Hypothalamus (tissue), 51 donors: Measurements from ENCODE around the gene TMEM244.
"Not testable (repeated sequence)": the region's sequence is repeated elsewhere in the genome, so short reads cannot be mapped to it uniquely, and the experiment has no call there.

ENCODE experiments used
- DNase-seq, 51 donors: peaks; one replicate each; lab custom pipeline; 2025; lab: John Stamatoyannopoulos, UW

Gene TMEM244

DNA sequence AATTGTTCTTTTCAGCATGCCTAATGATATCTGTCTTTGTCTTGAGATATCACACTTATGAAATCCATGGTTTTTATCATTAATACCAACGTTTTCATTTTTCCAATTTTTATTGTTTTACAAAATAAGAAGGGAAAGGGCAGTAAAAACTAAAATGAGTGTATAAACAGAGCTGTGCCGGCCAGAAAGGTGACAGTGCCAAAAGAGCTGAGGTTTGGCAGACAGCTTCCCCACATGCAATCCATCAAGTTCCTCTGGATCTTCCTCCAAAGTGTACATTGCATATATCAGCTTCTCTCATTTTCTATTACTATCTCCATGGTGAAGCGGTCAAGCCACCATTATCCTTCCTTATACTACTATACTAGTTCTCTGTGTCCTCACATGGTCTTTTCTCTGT lies 10.1 kb upstream of the TMEM244 start:
- no peak for DNase-seq

DNA sequence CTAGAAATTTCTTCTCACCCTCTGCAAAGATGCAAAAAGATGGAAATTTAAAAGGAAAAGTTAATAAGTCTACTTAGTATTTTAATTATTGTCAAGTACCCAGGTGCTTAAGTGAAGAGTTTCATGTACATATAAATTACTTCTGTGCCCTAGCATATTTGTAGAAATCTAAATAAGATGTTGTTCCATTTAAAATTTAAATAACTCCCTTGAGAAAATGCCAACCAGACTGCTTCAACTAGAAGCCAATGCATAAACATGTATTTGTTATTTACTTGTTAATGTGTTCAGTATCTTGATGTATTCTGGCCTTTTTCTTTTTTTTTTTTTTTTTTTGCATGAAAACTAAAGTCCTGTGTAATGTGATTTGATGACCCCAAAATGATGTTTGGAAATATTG lies 6.3 kb upstream of the TMEM244 start:
- no peak for DNase-seq

DNA sequence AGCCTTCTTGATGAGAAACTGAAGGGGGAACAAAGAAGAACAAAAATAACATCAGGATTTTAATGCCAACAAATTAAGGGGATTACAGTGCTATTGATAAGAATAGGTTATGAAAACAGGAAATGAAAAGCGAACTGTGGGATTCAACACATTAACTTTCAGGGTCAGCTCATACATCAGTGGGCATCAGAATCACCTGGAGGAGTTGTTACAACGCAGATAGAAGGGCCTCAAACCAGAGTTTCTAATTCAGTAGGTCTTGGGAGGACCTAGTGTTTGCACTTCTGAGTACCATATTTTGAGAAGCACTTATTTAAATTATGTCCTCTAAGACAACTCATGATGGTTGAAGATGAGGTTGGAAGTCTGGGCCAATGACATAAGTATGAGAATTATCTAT lies 5.6 kb upstream of the TMEM244 start:
- peak in 2 of 51 donors; percentile 3 to 54 for DNase-seq

DNA sequence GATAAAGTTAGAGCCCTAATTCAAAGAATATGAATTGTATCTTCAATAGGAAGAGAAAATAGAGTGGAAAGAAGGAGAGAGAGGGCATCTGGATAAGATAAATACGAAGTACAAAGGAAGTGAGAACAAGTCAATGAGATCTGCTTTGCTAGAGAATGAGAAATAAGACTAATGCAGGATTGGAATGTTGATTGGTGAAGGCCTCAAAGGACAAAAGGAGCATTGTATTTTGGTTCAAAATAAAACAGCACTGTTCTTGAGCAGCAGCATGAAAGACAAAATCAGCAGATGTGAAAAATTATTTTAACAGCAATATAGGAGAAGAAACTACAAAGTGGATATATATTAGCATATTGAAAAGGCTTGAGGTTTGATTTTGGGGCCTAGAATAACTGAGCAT lies 5.1 kb upstream of the TMEM244 start:
- peak in 1 of 51 donors; percentile 48 for DNase-seq

DNA sequence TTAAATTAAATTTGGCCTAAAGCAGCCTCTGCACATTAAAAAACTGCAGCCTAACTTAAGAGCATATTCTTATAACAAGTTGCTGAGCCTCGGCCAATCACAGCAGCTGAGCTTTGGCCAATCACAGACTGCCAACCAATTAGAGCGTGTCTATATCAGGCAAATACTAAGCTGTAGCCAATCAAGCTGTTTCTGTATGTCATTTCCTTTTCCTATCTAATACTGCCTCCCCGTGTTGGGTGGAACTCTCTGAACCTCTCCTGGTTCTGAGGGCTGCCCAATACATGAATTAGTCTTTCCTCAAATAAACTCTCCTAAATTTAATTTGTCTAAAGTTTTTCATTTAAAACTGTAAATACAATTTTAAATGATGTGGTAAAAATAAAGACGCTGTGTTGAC lies 3.9 kb upstream of the TMEM244 start:
- no peak for DNase-seq

DNA sequence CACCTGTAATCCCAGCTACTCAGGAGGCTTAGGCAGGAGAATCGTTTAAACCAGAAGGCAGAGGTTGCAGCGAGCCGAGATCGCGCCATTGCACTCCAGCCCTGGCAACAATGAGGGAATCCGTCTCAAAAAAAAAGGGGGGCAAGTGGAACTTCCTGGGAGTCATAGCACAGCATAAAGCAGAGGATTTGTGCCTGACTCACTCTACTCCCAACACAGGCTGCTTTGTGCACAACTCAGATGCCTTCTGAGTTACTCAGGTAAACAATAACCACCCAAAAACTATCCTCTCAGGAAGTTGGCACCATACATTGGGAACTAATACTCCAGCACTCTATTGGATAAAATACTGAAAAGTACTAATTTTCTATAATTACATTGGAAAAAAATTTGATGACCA lies 2.5 kb upstream of the TMEM244 start:
- DNase-seq, result no peak

DNA sequence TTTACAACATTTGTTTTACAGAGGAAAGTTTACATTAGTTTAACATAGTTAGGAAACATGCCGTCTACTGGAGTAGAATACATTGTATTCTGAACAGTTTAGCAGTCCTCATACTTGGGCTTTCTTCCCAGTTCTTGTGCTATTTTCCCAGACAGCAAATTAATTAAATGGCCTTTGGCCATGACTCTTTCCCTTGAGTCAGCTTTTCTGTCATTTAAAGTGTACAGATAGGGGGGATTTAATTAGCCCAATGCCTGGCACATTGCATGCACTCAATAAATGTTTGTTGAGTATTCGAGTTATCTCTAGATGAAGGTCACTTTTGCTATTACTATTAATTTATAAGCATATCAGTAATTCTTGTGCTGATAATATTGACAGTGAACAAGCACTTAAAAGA lies 1.6 kb downstream of the TMEM244 start:
- DNase-seq, result no peak

DNA sequence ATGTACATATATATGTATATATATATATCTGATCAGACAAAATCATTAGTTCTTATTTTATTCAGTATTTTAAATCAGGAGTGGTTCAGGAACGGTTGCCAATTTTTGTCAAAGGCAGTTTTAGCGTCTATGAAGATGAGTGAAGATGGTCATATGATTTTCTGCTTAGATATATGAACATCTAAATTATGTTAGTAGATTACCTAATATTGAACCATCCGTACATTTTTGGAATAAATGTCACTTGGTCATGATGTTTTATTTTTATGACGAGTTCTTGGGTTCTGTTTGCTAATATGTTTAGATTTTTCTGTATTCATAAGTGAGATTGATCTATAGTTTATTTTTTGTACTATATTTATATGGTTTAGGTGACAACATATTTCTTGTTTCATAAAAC lies 3.3 kb downstream of the TMEM244 start:
- no peak for DNase-seq

DNA sequence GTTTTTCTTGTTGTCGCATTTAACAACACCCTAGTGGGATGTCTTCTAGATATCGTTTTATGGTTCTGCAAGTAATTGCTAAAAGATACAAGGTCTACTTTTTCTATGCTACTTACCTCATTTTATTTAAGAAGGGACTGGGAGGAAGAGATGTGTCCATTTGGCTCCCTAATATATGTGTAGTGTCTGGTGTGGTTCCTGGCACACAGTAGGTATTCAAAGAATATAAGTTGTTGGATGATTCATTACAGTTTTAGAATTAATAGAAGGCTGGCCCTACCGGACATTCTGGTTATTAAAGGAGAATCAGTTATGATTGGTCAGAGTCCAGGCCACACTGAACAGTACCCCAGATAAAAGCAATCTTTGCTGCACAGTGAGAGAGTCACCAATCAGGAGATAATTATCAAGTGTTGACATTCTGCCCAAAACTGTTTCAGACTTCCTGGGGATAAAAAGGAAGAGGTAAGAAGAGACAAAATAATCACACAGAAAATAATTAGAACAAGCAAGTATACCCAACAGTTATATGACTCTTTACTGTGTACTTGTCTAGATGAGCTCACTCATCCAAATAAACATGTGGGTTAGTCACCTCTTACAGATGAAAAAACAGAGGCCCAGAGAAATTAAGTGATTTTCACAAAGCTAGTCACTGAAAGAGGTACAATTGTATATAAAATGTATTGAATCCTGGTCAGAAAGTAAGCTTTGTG lies 7.0 kb downstream of the TMEM244 start:
- no peak for DNase-seq

DNA sequence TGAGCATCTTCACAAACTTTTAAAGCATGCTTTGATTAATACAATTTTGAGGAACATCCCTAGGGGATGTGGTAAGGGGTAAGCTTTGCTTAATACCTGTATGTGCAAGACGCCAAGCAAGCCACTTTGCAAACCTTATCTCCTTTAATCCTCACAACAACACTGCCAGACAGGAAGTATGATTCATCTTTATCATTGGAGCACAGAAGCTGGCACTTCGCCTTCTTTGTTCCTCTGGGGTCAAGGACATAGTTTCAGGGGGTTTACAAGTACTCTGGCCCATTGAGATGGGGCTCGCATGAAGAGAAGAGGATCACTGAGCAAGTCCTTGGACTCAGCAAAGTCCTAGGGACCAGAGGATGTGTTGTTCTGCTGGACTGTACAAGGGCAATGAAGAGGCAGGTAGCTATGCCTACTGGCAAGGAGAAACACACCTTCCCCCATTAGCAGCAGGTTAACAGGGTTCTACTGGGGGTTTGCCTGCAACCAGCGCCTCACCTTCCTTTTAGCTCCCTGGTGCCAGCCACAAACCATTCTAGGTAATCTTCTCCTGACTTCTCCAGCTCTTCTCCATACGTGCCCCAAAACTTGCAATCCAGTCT lies 8.8 kb downstream of the TMEM244 start:
- DNase-seq, result no peak

DNA sequence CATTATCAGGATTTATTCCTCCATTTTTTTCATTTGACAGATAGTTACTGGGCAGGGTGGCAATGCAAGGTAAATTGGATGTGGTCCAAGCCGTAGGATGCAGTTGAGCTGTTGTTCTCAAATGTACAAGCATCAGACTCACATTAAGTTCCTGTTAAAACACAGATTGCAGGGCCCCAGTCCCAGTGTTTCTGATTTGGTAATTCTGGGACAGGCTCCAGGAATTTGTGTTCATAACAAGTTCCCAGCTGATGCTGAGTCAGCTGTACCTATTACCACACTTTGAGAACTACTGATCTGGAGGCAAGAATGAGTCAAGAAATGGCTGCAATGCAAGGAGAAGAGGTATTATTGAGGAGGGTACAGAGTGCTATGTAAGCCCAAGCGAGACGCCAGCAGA lies 11.7 kb downstream of the TMEM244 start:
- no peak for DNase-seq

DNA sequence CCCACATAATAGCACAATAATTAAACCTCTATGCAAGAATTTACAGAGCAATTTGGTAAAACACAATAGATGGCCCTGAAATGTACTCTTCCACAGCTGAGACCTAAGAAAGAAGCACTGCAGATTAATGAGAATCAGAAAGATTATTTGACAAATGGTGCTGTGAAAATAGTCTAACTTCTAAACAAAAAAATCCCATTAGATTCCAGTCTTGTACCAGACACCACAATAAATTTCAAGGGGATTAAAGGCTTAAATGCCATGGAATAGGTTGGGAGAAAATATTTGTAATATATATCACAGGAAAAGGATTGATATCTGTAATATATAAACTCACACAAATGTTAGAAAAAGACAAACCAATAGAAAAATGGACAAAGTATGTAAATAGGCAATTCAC lies 14.4 kb downstream of the TMEM244 start:
- no peak for DNase-seq

DNA sequence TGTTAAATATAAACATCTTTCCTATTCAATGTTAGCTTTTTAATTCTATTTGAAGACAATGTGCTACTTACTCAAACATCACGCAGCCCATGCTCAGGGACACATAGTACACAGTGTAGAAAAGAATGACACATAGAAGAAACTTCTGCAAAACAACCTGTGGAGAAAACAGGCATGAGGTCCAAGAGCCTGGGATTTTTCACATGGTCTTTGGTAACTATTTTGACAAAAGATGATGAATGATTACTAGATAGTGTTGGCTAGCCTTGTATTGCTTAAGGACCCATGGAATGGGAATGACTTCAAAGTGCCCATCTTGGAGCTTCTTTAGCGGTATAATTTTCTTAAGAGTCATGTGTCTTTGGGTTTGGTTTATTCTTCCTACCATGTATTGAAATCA lies 15.4 kb downstream of the TMEM244 start:
- no peak for DNase-seq

DNA sequence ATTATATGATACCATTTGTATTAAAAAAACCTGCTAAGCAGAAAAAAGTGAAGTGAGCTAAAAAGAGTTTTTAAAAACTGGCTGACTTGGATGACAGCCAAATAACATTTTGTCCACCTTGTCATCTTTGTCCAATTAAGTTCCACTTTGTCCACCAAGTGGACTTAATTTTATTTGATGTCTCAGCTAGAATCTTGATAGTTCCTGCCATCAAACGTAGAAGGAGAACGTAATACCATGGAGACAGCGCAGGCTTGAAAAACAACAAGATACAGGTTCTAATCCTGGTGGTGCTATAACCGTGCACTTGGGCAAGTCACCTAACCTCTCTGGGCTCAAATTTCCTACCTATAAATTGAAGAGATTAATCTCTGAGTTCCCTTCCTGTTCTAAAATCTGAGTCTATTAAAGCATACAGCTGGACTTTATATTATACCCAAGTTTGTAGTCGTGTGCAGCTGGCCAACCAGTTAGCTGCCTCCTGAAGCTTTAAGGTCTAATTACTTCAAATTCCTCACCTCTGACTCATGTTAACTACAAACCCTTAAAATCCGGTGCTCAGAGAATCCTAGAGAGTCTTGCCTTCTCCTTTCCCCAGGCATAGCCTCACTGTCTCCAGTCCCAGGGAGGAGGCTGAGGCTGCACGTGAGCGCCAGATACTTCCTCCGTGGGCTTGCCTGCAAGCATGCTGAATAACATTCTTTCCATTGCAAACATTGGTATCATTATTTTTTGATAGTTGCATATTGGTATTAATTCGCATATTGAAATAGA lies 16.8 kb downstream of the TMEM244 start:
- no peak for DNase-seq

DNA sequence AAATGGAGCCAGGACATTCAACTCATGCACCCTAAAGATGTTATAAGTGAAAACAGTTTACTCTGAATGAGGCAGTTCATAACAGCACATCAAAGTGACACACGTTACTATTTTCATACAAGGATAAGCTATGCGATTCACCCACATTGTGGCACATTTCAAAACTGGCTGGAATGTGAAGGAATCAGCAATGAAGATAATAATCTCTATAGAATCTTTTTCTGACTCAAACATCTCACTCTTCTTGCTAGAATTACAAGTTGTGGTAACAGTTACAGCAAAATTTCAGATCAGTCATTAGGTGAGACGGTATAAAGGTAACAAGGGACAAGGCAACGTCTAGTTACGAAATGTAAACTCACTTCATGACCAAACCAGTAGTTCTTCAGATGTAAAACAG lies 17.5 kb downstream of the TMEM244 start:
- DNase-seq, result no peak

DNA sequence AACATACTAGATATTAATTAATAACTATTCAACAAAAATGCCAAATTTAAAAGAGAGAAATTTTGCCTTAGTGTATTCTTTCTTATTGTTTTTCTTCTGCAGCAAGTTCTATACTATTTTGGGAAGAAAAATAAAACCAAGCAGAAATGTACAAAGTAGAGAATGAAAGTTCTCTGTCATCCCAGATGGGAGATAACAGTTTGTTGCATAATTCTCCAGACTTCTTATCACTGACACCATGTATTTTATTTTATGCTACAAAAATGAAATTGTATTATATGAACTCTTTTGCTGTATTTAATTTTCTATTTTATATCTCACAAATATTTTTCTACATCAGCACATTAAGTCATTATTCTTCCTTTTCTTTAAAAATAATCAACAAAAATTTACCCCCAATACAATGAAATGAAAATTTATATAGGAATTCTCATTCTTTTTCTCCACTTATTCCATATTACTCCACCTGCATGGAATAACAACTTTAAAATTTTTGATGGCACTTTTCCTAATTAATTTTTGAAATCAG lies 18.2 kb downstream of the TMEM244 start:
- no peak for DNase-seq

DNA sequence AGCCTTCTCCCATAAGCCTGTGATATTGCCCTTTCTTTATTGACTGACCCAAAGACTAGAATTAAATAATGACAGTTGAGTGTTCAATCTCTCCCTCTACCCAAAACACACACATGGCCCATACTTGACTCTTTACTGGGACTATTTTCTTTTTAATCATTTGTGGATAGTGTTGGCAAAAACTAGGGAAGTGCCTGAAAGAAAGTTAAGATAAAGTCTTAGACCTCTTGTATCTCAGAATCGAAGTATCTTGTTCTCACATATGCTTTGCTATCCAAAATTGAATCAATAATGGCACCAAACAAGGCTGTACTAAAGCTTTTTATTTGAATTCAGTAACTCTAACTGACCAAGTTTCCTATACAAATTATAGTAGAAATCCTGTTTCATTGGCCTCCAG lies 19.0 kb downstream of the TMEM244 start:
- DNase-seq, result no peak

DNA sequence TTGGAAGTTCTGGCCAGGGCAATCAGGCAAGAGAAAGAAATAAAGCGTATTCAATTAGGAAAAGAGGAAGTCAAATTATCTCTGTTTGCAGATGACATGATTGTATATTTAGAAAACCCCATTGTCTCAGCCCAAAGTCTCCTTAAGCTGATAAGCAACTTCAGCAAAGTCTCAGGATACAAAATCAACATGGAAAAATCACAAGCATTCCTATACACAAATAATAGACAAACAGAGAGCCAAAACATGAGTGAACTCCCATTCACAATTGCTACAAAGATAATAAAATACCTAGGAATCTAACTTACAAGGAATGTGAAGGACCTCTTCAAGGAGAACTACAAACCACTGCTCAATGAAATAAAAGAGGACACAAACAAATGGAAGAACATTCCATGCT lies 21.6 kb downstream of the TMEM244 start:
- not testable (repeated sequence) for DNase-seq

DNA sequence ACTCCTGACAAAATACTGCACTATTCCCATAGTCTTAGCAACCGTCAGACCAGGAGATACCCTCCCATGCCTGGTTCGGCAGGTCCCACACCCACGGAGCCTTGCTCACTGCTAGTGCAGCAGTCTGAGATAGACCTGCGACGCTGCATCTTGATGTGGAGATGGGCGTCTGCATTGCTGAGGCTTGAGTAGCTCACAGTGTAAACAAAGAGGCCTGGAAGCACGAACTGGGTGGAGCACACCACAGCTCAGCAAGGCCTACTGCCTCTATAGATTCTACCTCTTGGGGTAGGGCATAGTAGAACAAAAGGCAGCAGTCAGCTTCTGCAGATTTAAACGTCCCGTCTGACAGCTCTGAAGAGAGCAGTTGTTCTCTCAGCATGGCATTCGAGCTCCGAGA lies 25.4 kb downstream of the TMEM244 start:
- DNase-seq, result no peak

DNA sequence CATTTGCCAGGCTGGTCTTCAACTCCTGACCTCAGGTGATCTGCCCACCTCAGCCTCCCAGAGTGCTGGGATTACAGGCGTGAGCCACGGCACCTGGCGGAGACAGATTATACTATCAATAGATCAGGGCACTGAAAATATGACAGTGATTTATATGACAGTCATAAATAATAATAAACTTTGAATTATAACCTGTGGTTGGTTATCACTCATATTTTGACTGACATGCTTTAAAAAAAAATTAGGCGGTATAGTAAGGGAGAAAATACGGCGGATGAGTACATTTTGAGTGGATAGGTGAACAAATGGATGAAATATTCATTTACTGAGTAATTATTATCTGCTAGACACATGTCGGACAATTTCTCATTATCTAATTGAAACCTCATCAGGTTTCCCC lies 28.8 kb downstream of the TMEM244 start:
- DNase-seq, result no peak

DNA sequence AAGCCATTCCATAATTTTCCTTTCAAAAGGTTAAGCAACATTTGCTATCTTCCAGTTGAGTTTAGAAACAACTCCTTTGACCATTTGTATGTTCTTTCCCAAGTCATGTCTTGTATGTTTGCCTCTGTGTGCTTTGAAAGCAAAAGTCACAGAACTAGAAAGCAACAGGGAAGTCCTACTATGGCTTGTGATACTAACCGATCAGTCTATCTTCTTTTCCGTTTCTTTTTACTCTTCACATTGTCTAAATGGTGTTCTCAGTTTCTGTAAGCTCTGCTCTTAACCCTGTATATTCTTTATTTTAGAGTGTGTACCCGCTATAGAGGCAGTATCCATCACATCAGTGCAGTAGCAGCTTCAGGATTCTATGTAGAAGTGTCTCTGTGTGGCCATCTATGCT lies 32.9 kb downstream of the TMEM244 start:
- no peak for DNase-seq

DNA sequence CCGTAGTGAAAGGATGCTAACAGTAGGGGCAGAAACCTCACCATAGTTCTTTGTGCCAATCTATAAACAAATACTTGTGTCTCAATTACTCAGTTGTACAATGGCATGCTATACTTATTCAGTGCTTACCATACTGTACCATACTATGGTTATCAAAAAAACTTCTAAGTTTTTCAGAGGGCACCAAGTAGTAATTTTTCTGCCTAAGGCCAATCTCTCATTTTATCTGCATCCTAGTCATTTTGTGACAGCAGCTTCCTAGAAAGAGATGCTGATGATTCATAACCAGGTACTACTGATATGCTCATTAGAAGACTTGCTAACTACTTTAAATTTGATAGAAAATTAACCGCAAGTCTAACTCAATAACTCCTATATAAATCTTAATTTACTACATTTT lies 42.9 kb downstream of the TMEM244 start:
- no peak for DNase-seq
